Stimulated activated CD4-positive, alpha-beta T cell treated with anti-CD3 and anti-CD28 coated beads, TNF-alpha, amount 100 ng/mL, for 24 hours (primary cell): ENCODE data around the gene ZBTB20.

Experiments used
- DNase-seq, 3 experiments: peaks; one replicate each; pipeline ENCODE4 v3.0.0-alpha.2; 2020; ENCODE audit warnings: low read depth in 3 of 3

Gene ZBTB20

GRCh38 chr3:114374433-114374990 lies 772.6 kb downstream of the ZBTB20 start:
- no peak for DNase-seq

DNA sequence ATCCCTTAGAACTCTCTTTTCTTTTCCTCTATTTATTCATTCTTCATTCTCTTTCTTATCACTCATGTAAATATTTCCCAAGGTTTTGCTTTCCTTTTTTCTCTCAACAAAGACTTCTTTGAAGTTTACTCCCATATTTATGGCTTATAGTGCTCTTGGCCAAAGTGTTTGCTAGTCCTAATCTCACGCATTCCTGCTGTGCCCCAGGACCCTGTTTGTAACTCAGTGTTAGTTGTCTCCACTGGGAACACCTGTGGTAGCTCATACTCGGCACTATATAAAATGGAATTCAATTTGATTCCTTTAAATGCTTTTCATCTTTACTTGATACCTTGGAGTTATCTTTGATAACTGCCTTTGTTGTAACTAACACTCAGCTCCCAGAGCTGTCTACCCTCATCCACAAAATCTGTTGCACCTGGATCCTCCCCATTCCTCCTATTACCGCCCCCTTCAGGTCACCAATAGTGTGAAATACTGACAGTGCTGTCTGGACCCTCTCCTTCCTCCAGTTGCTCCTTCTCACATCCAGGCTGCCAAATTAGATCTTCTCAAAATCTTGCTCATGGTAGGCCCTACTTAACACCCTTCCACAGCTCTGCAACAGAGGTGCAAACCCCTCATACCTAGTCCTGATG lies 776.4 kb downstream of the ZBTB20 start:
- no peak for DNase-seq

- no peak for DNase-seq
Observed at GRCh38 chr3:114365909-114366308, 781.2 kb downstream of the ZBTB20 start.

- no peak for DNase-seq
Observed at GRCh38 chr3:114364806-114365654, 782.1 kb downstream of the ZBTB20 start.

DNA sequence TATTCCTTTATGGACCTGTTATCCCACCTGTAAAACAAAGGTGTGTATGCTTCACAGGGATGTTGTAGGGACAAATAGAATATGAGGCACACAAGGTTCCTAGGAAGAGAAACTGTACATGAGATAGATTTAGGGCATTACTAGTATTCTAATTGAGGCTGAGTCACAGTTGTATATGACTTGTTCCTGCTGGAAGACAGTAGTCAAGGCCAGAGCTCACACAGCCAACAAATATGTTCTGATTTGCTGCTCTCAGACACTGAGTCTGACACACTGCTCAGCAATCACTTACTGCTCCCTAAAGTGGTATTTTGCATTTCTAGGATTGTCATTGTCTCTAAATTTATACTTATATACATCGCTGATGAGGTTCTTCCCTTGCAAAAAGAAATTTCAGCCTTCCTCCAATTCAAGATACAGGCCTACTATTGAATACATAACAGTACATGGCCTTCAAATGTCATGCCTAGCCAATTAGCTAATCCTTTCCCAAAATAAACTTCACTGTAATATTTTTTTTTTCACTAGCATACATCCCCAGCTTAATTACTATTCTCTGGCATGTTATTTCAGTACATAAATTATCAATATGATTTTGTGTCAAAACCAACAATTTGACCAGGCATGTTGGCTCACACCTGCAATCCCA lies 783.4 kb downstream of the ZBTB20 start:
- DNase-seq = no peak

- no peak for DNase-seq
Observed at GRCh38 chr3:114362815-114363214, 784.3 kb downstream of the ZBTB20 start.

DNA sequence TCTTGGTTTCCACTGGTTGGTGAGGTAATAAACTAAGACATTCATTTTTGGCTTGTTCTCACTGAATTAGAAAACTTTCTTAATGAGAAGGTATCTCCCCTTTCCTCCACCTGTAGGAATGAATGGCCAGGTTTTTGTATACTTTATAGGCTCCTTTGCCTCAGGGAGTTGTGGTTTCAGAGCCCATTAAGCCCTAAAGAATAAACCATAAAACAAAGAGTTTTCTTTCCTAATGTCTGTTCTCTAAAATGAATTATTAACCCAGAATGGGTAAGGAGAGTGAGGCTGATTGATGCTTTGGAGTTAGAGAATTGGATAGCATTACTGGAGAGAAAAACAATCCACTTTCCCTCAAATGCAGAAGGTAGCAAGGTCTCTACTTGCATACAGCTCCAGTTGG lies 785.7 kb downstream of the ZBTB20 start:
- no peak for DNase-seq

- no peak for DNase-seq
Observed at GRCh38 chr3:114356525-114356924, 790.6 kb downstream of the ZBTB20 start.

DNA sequence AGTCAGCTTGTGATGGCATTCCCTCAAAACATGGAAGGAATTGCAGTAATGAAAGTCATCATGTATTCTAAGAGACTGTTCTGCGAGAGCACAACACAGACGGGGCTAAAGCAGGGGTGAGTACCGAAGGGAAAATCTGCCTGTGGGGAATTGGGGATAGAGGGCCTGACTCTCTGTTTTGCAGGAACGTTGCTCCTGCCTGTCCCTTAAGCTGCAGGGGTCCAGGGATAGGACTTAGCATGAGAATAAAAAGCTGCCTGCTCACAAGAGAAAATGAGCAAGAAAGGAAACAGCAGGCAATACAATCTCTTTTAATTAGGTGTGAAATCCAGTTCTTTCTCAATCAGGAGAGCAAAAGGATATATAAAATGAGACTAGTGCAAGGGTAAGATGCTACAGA lies 791.0 kb downstream of the ZBTB20 start:
- no peak for DNase-seq

DNA sequence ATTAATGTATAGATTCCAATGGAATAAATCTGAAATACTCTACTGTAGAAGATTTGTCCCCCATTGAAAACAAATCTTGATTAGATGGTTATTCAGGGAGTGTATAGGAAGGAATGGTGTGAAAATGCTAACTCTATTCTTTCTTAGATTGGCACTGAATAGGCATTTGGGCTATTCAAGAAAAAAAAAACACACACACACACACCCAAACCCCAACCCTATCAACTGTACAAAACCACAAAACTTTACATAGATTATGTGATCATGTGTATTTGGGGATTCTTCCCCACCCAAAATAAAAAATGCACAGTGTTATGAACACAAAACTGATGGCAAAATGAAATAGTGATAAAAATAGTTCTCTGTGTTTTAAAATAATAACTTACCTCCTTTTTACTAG lies 791.4 kb downstream of the ZBTB20 start:
- no peak for DNase-seq

DNA sequence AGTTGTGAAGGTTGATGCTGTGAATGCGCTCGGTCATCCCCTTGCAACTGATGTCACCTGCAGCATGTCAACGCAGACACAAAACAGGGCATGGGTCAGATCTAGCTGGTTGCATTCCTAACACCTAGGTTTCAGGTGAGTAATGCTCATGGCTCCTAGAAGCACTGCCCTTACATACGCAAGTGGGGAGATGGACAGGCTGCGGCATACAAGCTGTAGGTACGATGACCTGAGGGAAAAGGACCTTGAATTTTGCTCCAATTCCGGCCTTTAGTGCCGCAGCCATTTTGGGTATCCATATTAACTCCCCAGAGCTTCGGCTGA lies 795.3 kb downstream of the ZBTB20 start:
- DNase-seq = no peak

DNA sequence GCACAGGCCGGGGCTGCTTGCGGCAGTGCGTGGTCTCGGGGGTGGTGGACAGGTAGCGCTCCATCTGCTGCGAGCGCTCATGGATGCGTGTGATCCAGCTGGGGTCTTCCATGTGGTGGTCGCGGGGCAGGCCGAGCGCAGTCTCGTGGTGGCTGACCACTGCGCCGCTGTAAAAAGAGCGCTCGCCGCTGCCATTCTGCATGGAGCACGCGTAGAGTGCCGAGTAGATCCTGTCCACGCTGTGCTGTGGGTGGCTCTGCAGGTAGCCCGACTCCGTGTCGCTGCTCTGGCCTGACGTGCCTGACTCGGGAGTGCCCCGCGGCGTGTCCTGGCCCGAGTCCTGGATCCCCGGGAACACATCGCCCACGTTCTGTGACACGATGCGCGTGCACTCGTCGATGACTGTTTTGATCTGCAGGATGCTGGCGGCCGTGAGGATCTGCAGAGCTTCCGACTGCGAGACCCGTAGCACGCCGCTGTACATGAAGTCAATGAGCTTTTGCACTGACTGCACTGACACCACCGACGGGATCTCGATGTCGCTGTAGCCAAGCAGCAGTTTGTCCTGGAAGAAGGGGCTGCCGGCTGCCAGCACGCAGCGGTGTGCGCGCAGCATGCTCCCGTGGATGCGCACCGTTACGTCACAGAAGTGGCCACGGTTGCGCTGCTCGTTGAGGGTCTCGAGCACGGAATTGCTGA lies 795.8 kb downstream of the ZBTB20 start:
- DNase-seq = no peak

- no peak for DNase-seq
Observed at GRCh38 chr3:114350690-114351089, 796.4 kb downstream of the ZBTB20 start.

DNA sequence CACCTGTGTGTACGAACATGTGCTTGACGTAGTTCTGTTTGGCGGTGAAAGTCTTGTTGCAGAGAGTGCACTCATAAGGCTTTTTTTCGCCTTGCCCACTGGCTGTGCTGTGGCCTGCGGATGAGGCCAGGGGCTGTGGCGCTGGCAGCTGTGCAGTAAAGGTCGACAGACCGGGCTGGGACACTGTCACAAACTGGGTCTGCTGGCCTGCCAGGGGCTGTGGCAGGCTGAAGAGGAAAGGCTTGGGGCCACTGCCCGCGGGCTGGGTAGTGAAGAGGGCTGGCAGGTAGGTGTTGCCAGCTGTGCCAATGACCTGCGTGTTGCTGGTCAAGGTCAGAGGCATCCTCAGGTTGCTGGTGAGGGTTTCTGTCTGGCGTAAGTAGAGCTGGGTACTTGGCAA lies 796.8 kb downstream of the ZBTB20 start:
- no peak for DNase-seq

- DNase-seq = no peak
Observed at GRCh38 chr3:114344492-114344891, 802.6 kb downstream of the ZBTB20 start.

- no peak for DNase-seq
Observed at GRCh38 chr3:114338651-114339357, 808.3 kb downstream of the ZBTB20 start.

DNA sequence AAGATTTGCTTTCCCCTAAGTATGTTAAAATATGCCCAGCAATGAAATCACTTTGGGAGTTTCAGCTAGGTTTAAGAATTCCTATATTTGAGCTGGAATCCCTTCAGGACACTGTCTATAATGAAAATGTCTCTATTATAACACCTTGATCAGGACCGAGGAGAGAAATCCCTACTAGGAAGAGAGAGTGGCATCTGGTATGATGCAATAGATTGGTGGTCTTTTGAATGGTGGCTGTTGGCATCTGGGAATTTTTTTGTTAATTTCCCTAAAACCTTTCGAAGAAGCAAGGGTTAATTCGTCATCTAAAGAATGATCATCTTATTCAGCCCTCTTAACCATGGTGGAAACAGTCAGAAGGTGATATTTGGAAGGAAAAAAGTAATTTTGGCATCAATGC lies 810.2 kb downstream of the ZBTB20 start:
- no peak for DNase-seq

DNA sequence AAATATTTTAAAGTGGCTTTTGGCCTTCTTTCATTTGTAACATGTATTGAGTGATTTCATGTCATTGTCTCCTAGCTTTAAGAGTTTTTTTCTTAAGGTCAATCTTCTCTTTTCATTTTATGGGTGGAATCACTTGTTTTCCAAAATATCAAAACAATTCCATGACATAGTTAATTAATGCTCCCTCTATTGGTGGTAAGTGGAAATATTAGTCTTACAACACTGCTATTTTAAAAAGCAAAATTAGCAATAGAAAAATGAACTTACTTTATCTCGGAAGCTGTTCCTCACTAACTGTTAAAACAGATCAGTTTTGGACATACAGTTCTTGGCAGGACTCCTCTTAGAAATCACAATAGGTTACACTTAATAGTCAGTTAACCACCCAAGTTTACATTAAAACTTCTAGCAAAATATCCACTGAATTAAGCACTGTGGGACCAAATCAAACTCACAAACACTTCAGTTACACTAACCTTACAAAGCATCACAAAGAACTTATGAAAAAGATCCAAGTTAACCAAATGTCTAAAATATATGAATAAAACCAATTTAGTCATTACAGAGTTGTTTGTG lies 810.9 kb downstream of the ZBTB20 start:
- no peak for DNase-seq

DNA sequence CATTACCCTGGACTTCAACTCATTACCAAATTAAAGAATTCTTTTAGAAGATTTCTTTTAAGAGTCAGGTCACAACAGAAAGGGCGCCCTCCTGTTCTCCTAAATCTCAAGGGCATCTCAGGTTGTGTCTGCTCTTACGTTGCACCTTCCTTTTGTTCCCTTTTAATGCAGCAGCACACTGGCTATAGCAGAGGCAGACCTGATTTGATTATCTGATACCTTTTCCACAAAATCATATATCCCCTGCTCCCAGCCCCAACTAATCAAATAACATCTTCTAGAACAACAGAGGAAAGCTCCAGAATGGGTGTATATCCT lies 813.2 kb downstream of the ZBTB20 start:
- DNase-seq = no peak

- no peak for DNase-seq
Observed at GRCh38 chr3:114333180-114333922, 813.7 kb downstream of the ZBTB20 start.
